Ureter (tissue), 1 donor: Measurements from ENCODE around the gene NOCT. TPM values are rescaled to one million over a fixed set of nuclear protein-coding genes. Genes with fewer than 3 reads are reported as not detected.
"Not testable (repeated sequence)": the region's sequence is repeated elsewhere in the genome, so short reads cannot be mapped to it uniquely, and the experiment has no call there.

Experiments used
- DNase-seq: peaks from one replicate; pipeline ENCODE4 v3.0.0-alpha.2; 2020; ENCODE audit warnings: low spot score
- total RNA-seq: library from RNA; stranded (reverse); gene quantifications from one replicate; pipeline ENCODE4 v1.2.4, GENCODE V29; 2023
- donor health status: DM: yes; HTN: yes; CAD: no.

The NOCT gene
- total RNA-seq, 1 donor from 2014 or later: 4.8 TPM

- no peak for DNase-seq
Observed at GRCh38 chr4:139011225-139011950, 4.2 kb upstream of the NOCT start.

GRCh38 chr4:139014371-139015268 lies 961 bp upstream of the NOCT start:
- no peak for DNase-seq

GRCh38 chr4:139015948-139016471 lies 429 bp downstream of the NOCT start:
- no peak for DNase-seq

GRCh38 chr4:139017861-139018260 lies 2.3 kb downstream of the NOCT start:
- no peak for DNase-seq

GRCh38 chr4:139018501-139018900 lies 2.9 kb downstream of the NOCT start:
- DNase-seq: no peak

- no peak for DNase-seq
Observed at GRCh38 chr4:139018971-139019758, 3.6 kb downstream of the NOCT start.

- no peak for DNase-seq
Observed at GRCh38 chr4:139020384-139020783, 4.8 kb downstream of the NOCT start.

- not testable (repeated sequence) for DNase-seq
Observed at GRCh38 chr4:139021071-139021470, 5.5 kb downstream of the NOCT start.

GRCh38 chr4:139022835-139023234 lies 7.3 kb downstream of the NOCT start:
- DNase-seq: no peak

- DNase-seq: no peak
Observed at GRCh38 chr4:139024686-139025085, 9.1 kb downstream of the NOCT start.

- no peak for DNase-seq
Observed at GRCh38 chr4:139025841-139026240, 10.3 kb downstream of the NOCT start.

- DNase-seq: no peak
Observed at GRCh38 chr4:139027776-139028175, 12.2 kb downstream of the NOCT start.

- DNase-seq: no peak
Observed at GRCh38 chr4:139028191-139028661, 12.6 kb downstream of the NOCT start.

GRCh38 chr4:139029866-139030363 lies 14.3 kb downstream of the NOCT start:
- DNase-seq: not testable (repeated sequence)

GRCh38 chr4:139030614-139031235 lies 15.1 kb downstream of the NOCT start:
- DNase-seq: peak; percentile 77

- DNase-seq: no peak
Observed at GRCh38 chr4:139035650-139036049, 20.1 kb downstream of the NOCT start.

- DNase-seq: no peak
Observed at GRCh38 chr4:139036885-139037284, 21.3 kb downstream of the NOCT start.

- no peak for DNase-seq
Observed at GRCh38 chr4:139038874-139039443, 23.4 kb downstream of the NOCT start.

GRCh38 chr4:139042981-139043460 lies 27.4 kb downstream of the NOCT start:
- no peak for DNase-seq

GRCh38 chr4:139044291-139044690 lies 28.7 kb downstream of the NOCT start:
- DNase-seq: no peak

GRCh38 chr4:139048026-139048425 lies 32.4 kb downstream of the NOCT start:
- no peak for DNase-seq
